GM18909 (cell line): ENCODE data around the gene CLDN20.
"Not testable (repeated sequence)": the region's sequence is repeated elsewhere in the genome, so short reads cannot be mapped to it uniquely, and the experiment has no call there.

Experiments used
- ATAC-seq: cut with Tn5 transposase; IDR thresholded peaks from one replicate; pipeline ENCODE4 v1.9.1; 2021; ENCODE audit warnings: mild to moderate bottlenecking; ENCODE audit not compliant: unreplicated experiment, poor library complexity

Gene CLDN20

GRCh38 chr6:155306958-155307357 is 43.1 kb downstream of the CLDN20 start:
- ATAC-seq = no peak

GRCh38 chr6:155309150-155309549 is 45.3 kb downstream of the CLDN20 start:
- ATAC-seq = no peak

GRCh38 chr6:155310596-155310995 is 46.8 kb downstream of the CLDN20 start:
- no peak for ATAC-seq

- ATAC-seq = no peak
Measured at GRCh38 chr6:155311086-155311485, 47.3 kb downstream of the CLDN20 start.

- no peak for ATAC-seq
Measured at GRCh38 chr6:155311583-155311982, 47.8 kb downstream of the CLDN20 start.

GRCh38 chr6:155312950-155313349 is 49.1 kb downstream of the CLDN20 start:
- ATAC-seq = not testable (repeated sequence)

GRCh38 chr6:155313602-155314091 is 49.8 kb downstream of the CLDN20 start:
- peak; percentile 20 for ATAC-seq

GRCh38 chr6:155314092-155314772 is 50.4 kb downstream of the CLDN20 start, which contains the start of gene TFB1M:
Gene TFB1M (minus strand): TSS chr6:155314484. CDS start chr6:155314428, 56 bp downstream.
- peak; percentile 96 for ATAC-seq

GRCh38 chr6:155314773-155315515 is 51.1 kb downstream of the CLDN20 start:
- ATAC-seq = peak; percentile 60

GRCh38 chr6:155315516-155315871 is 51.7 kb downstream of the CLDN20 start:
- ATAC-seq = no peak

- no peak for ATAC-seq
Measured at GRCh38 chr6:155316419-155316818, 52.6 kb downstream of the CLDN20 start.

GRCh38 chr6:155317186-155317585 is 53.4 kb downstream of the CLDN20 start:
- no peak for ATAC-seq

- peak; percentile 40 for ATAC-seq
Measured at GRCh38 chr6:155319902-155320301, 56.1 kb downstream of the CLDN20 start.

- ATAC-seq = no peak
Measured at GRCh38 chr6:155324172-155324571, 60.4 kb downstream of the CLDN20 start.

GRCh38 chr6:155324993-155325392 is 61.2 kb downstream of the CLDN20 start:
- no peak for ATAC-seq

GRCh38 chr6:155325700-155326516 is 62.1 kb downstream of the CLDN20 start:
- ATAC-seq = no peak
